Chondrocyte (in vitro differentiated cells): ENCODE data around the gene BTG4. TPM values are rescaled to one million over a fixed set of nuclear protein-coding genes. Genes with fewer than 3 reads are reported as not detected.

Experiments used
- DNase-seq: peaks from one replicate; pipeline ENCODE4 v3.0.0; 2021; ENCODE audit warnings: mixed read lengths, low spot score
- H3K27ac Mint-ChIP-seq: one replicate; pipeline ENCODE4 v1.8.0; 2021; ENCODE audit warnings: mild to moderate bottlenecking, moderate library complexity, mixed read lengths; ENCODE audit not compliant: unreplicated experiment
- H3K27me3 Mint-ChIP-seq: 2 replicates; pipeline ENCODE4 v1.8.0; 2021; ENCODE audit warnings: low read depth, mixed read lengths
- H3K36me3 Mint-ChIP-seq: 2 replicates; pipeline ENCODE4 v1.8.0; 2021; ENCODE audit warnings: low read depth, mixed read lengths
- H3K4me1 Mint-ChIP-seq: 2 replicates; pipeline ENCODE4 v1.8.0; 2021; ENCODE audit warnings: low read depth, mild to moderate bottlenecking, mixed read lengths
- H3K4me3 Mint-ChIP-seq: one replicate; pipeline ENCODE4 v1.8.0; 2021; ENCODE audit warnings: mild to moderate bottlenecking, moderate library complexity, mixed read lengths; ENCODE audit not compliant: unreplicated experiment
- H3K9me3 Mint-ChIP-seq: 2 replicates; pipeline ENCODE4 v1.8.0; 2021; ENCODE audit warnings: low read depth, mixed read lengths
- total RNA-seq: library from RNA; stranded (reverse); gene quantifications from 3 replicates; pipeline ENCODE4 v1.2.1, GENCODE V29; 2021
- TF ChIP-seq, protein P1 (sequence below): fragments of 200-600 bp; sonication (generic); IDR thresholded peaks from 2 replicates; pipeline ENCODE4 v1.5.0; 2021; ENCODE audit warnings: antibody characterized with exemption, mild to moderate bottlenecking, moderate library complexity

The BTG4 gene
- total RNA-seq, 1 donor from 2014 or later, result not detected

DNA sequence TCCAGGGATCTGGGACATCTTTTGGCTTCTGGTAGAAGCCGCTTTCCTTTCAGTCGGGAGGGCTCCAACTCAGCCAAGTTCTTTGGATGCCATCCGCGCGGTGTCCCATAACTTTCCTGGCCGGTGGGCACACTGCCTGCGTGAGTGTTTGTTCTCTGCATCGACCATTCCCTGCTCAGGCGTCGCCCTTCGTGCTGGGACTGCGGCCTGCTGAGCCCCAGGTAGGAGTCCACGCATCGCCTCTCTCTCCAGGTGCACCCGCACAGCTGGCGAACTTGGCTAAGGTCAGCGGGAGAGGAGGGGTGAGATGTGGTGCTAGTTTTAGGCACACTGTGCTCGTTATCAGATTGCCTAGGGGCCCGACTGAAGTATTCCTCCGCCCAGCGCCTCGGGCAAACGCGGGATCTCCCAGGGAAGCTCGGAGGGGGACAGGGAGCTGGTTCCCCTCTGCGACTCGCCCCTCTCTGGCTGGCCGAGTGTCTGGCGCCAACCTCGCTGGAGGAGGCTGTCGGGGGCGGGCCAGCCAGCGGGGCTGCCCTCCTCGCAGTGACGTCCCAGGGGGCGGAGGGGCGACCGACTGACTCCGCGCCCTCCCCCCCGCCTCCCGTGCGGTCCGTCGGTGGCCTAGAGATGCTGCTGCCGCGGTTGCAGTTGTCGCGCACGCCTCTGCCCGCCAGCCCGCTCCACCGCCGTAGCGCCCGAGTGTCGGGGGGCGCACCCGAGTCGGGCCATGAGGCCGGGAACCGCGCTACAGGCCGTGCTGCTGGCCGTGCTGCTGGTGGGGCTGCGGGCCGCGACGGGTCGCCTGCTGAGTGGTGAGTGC is 28.1 kb upstream of the BTG4 start, which contains the start of gene LAYN:
Gene LAYN, plus strand, starts transcription at position 607 of the 823 bp plus-strand sequence. Its CDS starts 124 bp downstream, at position 731.
- TF ChIP-seq, protein P1, sequence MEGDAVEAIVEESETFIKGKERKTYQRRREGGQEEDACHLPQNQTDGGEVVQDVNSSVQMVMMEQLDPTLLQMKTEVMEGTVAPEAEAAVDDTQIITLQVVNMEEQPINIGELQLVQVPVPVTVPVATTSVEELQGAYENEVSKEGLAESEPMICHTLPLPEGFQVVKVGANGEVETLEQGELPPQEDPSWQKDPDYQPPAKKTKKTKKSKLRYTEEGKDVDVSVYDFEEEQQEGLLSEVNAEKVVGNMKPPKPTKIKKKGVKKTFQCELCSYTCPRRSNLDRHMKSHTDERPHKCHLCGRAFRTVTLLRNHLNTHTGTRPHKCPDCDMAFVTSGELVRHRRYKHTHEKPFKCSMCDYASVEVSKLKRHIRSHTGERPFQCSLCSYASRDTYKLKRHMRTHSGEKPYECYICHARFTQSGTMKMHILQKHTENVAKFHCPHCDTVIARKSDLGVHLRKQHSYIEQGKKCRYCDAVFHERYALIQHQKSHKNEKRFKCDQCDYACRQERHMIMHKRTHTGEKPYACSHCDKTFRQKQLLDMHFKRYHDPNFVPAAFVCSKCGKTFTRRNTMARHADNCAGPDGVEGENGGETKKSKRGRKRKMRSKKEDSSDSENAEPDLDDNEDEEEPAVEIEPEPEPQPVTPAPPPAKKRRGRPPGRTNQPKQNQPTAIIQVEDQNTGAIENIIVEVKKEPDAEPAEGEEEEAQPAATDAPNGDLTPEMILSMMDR, result peak; percentile 25
- H3K27me3 Mint-ChIP-seq, result peaks cover 3% of the 10 kb centered on the region
- H3K27ac Mint-ChIP-seq, result peak within 1 kb of the TSS; percentile 82
- peaks cover 14% of the 10 kb centered on the region for H3K4me1 Mint-ChIP-seq
- peaks cover 3% of the 10 kb centered on the region for H3K36me3 Mint-ChIP-seq
- H3K9me3 Mint-ChIP-seq, result peaks cover 4% of the 10 kb centered on the region
- peak within 1 kb of the TSS; percentile 72 for H3K4me3 Mint-ChIP-seq
- no peak for DNase-seq

DNA sequence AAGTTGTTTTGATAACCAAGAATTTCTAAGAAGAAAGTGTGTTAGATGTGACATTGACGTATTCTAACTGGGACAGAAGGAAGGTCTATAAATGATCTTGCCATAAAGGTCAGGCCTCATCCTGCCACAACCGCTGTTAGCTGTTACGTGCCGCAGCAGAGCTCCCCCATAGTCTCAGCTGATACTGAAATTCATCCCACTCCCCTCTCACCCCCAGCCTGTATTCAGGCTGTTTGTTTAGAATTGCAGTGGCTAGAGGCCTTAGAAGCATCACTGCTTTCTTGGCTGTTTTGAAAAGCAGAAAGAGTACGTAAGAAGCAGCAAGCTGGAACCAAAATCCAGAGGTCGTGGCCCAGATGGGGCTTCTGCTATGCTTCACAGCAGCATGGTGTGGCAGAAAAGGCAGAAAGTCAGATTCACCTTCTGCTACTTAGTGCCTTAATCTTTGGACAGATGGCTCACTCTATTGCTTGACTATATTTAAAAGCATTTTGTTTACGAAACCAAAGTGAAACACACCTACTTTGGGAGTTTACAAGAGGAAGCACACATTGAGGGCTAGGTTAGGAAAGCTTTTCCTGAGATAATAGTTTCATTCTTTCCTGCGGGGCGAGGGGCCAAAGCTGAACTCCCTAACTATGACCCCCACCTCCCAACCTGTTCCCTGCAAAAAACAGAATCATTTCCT is 27.4 kb upstream of the BTG4 start:
- H3K4me3 Mint-ChIP-seq, result peak overlapping the region; percentile 51
- peaks cover 4% of the 10 kb centered on the region for H3K9me3 Mint-ChIP-seq
- no peaks in the 10 kb centered on the region for H3K36me3 Mint-ChIP-seq
- no peak overlapping the region for H3K27ac Mint-ChIP-seq
- TF ChIP-seq, protein P1, result no peak
- DNase-seq, result no peak
- H3K27me3 Mint-ChIP-seq, result peaks cover 4% of the 10 kb centered on the region
- peaks cover 19% of the 10 kb centered on the region for H3K4me1 Mint-ChIP-seq

DNA sequence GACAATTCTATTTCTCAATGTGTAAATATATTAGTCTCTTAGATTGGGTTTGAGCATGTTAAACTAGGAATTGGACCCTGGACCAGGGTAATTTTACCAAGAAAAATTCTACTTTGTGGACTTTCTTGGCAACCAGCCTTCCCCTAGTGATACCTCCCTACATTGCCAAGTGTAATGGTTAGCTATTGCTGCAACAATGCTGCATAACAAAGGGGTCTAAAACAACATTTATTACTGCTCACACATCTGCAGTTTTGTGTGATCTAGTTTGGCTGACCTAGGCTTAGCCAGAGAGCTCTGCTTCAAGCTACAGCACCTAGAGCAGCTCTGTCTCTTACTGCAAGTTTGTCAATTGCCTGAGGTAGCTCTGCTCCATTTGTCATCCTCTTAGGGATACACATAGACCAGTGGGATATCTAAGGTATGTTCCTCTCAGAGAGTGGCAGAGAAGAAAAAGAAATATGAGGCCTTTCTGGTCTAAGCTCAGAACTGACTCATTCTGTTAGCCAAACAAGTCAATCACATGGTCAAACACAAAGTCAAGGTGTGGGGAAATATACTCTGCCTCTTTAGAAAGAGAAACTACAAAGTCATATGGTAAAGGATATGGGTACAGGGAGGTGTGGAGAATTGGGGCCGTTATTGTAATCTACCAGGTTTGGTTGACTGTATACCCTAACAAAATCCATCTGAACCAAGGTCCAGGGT is 26.4 kb upstream of the BTG4 start:
- H3K4me3 Mint-ChIP-seq, result no peak overlapping the region
- peaks cover 5% of the 10 kb centered on the region for H3K27me3 Mint-ChIP-seq
- TF ChIP-seq, protein P1, result no peak
- no peak overlapping the region for H3K27ac Mint-ChIP-seq
- no peak for DNase-seq
- H3K36me3 Mint-ChIP-seq, result no peaks in the 10 kb centered on the region
- peaks cover 19% of the 10 kb centered on the region for H3K4me1 Mint-ChIP-seq
- peaks cover 4% of the 10 kb centered on the region for H3K9me3 Mint-ChIP-seq

DNA sequence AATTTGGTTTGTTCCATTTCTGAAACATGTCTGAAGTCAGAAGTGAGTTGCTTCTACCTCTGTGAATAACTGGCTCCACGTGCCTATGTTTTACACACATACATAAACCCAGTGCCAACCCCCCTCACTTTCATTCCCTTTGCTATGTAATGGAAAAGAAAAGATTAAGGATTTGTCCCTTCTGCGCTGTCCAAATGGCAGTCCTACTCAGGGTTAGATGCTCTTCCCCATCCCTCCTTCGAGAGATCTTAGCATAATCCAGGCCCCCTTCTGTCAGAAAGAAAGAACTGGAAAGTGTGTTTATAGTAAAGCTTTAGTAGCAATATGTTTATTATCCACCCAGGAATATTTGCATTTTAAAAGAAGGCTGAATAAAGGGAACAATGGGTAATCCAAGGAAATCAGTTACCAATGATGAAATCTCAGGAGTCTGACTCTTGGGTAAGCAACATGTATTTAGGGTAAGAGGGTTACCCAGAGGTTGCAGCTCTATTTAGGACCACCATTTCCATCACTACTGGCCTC is 25.2 kb upstream of the BTG4 start:
- peaks cover 5% of the 10 kb centered on the region for H3K27me3 Mint-ChIP-seq
- H3K4me3 Mint-ChIP-seq, result no peak overlapping the region
- no peak overlapping the region for H3K27ac Mint-ChIP-seq

More for the DNA sequence above, 25.2 kb upstream of the BTG4 start:
- no peaks in the 10 kb centered on the region for H3K36me3 Mint-ChIP-seq
- peaks cover 4% of the 10 kb centered on the region for H3K9me3 Mint-ChIP-seq
- no peak for DNase-seq
- TF ChIP-seq, protein P1, result no peak
- H3K4me1 Mint-ChIP-seq, result peaks cover 19% of the 10 kb centered on the region
